ENCODE measurements around the gene PLCB4.
"Not testable (repeated sequence)": the region's sequence is repeated elsewhere in the genome, so short reads cannot be mapped to it uniquely, and the experiment has no call there.

The PLCB4 gene

GRCh38 chr20:9139106-9139833, 70.4 kb downstream of the PLCB4 start:
- H3K4me1 Mint-ChIP-seq = no peaks in the 10 kb centered on the region
- H3K36me3 Mint-ChIP-seq = no peaks in the 10 kb centered on the region
- no peak overlapping the region for H3K4me3 Mint-ChIP-seq
- peaks cover 22% of the 10 kb centered on the region for H3K9me3 Mint-ChIP-seq
- ATAC-seq = no peak
- no peak for DNase-seq (ENCODE audit: low spot score in 2 of 2)
- no peak overlapping the region for H3K27ac Mint-ChIP-seq

- no peak for DNase-seq (ENCODE audit: low spot score in 2 of 2)
- ATAC-seq = no peak
- no peak overlapping the region for H3K4me3 Mint-ChIP-seq
- H3K27ac Mint-ChIP-seq = no peak overlapping the region
- no peaks in the 10 kb centered on the region for H3K4me1 Mint-ChIP-seq
- no peaks in the 10 kb centered on the region for H3K36me3 Mint-ChIP-seq
- peaks cover 21% of the 10 kb centered on the region for H3K9me3 Mint-ChIP-seq
These were observed 71.4 kb downstream of the PLCB4 start for GRCh38 chr20:9140162-9140760.

DNA sequence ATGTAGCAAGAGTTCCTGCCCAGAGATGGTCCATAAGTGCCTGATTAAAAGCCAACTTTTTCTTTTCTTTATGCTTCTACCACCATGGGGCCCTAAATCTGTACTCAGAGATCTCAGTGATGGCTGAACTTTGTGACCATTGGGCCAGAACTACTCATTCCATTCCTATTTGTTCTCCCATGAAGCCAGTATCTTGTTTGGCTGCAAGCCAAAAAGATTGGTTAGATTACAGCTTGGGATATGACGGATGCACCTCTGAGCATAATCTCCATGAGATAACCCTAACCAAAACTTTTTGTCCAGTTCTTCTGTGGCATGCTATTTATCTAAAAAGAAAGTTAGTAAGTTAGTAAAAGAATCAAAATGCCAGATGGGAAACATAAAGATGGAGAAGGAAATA, 72.2 kb downstream of the PLCB4 start:
- DNase-seq (ENCODE audit: low spot score in 2 of 2) (no peak), ATAC-seq (no peak)
- Mint-ChIP-seq H3K4me1 (no peaks in the 10 kb centered on the region), H3K9me3 (peaks cover 21% of the 10 kb centered on the region), H3K36me3 (no peaks in the 10 kb centered on the region), H3K4me3 (no peak overlapping the region), H3K27ac (no peak overlapping the region)

DNA sequence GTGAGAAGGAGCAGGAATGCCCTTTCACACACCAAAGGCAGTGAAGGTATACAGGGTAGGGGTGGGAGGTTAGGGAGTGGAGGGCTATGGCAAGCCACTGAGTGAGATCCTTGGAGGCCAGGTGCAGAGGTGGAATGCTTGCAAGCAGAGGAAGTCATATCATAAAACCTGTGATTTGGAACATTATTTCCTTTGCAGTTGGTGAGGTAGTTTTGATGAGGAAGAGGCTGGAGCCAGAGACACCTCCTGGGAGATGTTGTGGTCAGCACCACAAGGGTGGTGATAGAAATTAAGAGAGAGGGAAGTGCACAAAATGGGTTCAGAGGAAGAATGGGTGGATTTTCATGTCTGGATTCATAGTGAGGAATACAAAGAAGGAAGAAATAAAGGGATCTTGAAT, 73.0 kb downstream of the PLCB4 start:
- peaks cover 24% of the 10 kb centered on the region for H3K9me3 Mint-ChIP-seq
- H3K4me3 Mint-ChIP-seq = no peak overlapping the region
- ATAC-seq (no peak), DNase-seq (ENCODE audit: low spot score in 2 of 2) (no peak)
- no peaks in the 10 kb centered on the region for H3K4me1 Mint-ChIP-seq
- no peak overlapping the region for H3K27ac Mint-ChIP-seq
- H3K36me3 Mint-ChIP-seq = no peaks in the 10 kb centered on the region

GRCh38 chr20:9142809-9143208, 73.9 kb downstream of the PLCB4 start:
- no peaks in the 10 kb centered on the region for H3K36me3 Mint-ChIP-seq
- H3K9me3 Mint-ChIP-seq = peaks cover 24% of the 10 kb centered on the region
- no peak overlapping the region for H3K27ac Mint-ChIP-seq
- no peak for DNase-seq (ENCODE audit: low spot score in 2 of 2)
- ATAC-seq = no peak
- no peaks in the 10 kb centered on the region for H3K4me1 Mint-ChIP-seq
- H3K4me3 Mint-ChIP-seq = no peak overlapping the region

GRCh38 chr20:9143926-9144325, 75.0 kb downstream of the PLCB4 start:
- no peak for ATAC-seq
- no peaks in the 10 kb centered on the region for H3K4me1 Mint-ChIP-seq
- H3K27ac Mint-ChIP-seq = no peak overlapping the region
- DNase-seq (ENCODE audit: low spot score in 2 of 2) = no peak
- H3K9me3 Mint-ChIP-seq = peaks cover 24% of the 10 kb centered on the region
- no peak overlapping the region for H3K4me3 Mint-ChIP-seq
- H3K36me3 Mint-ChIP-seq = no peaks in the 10 kb centered on the region

GRCh38 chr20:9144643-9145042, 75.8 kb downstream of the PLCB4 start:
- Mint-ChIP-seq H3K27ac (no peak overlapping the region), H3K36me3 (no peaks in the 10 kb centered on the region), H3K9me3 (peaks cover 24% of the 10 kb centered on the region), H3K4me3 (no peak overlapping the region), H3K4me1 (no peaks in the 10 kb centered on the region)
- DNase-seq (ENCODE audit: low spot score in 2 of 2) (no peak), ATAC-seq (no peak)

DNA sequence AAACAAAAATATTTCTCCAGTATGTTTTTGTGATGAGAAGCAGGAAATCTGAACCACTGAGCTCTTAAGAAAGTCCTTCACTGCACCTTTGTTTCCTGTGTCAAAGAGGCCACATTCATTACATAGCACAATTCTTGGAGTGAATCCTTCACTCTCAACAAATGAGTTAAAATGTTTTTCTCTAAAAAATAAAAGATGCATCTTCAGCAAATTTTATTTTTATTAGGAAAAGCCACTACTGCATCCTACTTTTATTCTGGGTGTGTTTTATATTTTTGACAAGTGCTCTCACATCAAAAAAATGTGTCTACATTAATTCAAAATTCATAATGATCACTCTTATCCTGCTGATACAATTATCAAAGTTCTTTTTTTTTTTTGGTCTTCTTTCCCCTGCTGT, 76.3 kb downstream of the PLCB4 start:
- peaks cover 21% of the 10 kb centered on the region for H3K9me3 Mint-ChIP-seq
- ATAC-seq = no peak

GRCh38 chr20:9146649-9147048, 77.8 kb downstream of the PLCB4 start:
- no peaks in the 10 kb centered on the region for H3K4me1 Mint-ChIP-seq
- H3K9me3 Mint-ChIP-seq = peaks cover 19% of the 10 kb centered on the region
- no peak overlapping the region for H3K27ac Mint-ChIP-seq
- no peak for ATAC-seq
- H3K36me3 Mint-ChIP-seq = no peaks in the 10 kb centered on the region
- H3K4me3 Mint-ChIP-seq = no peak overlapping the region
- no peak for DNase-seq (ENCODE audit: low spot score in 2 of 2)

More for the DNA sequence above, 76.3 kb downstream of the PLCB4 start:
- DNase-seq (ENCODE audit: low spot score in 2 of 2) = no peak
- Mint-ChIP-seq H3K27ac (no peak overlapping the region), H3K4me3 (no peak overlapping the region), H3K36me3 (no peaks in the 10 kb centered on the region), H3K4me1 (no peaks in the 10 kb centered on the region)

DNA sequence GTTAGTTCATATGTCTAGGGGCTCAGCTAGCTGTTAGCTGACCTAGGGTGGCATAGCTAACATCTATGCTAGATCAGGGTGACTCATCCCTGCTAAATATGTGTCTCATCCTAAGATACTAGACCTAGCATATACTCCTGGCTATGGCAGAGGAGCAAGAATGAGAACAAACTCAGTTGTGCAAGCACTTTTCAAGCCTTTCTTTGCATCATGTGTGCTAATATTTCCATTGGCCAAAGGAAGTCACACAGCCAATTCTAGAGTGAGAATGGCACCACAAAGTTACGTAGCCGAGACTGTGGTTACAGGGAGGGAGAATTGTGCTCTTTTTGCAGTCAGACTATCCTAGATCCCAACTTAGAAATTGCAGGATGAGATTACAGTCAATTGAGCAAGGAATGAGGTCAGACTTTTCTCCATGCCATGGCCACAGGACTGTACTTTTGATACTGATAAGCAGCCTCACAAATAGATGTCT, 78.7 kb downstream of the PLCB4 start:
- no peak for DNase-seq (ENCODE audit: low spot score in 2 of 2)

DNA sequence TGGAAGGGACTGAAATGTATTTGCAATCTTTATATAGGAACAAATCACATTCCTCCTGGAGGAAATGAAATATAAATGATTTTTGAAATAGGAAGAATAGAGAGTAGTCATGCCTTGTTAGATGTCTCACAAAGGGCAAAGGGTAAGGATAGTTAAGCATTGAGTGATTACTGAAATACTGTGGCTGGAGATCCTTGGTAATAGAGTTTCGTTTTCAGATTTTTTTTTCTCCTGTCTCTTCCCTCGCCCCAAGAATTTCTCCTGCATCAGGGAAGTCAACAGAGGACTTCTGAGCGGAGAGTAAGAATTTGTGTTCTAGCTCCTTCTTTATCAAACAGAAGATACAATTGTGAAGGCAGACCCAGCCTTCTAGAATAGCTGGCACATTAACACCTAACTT, 79.4 kb downstream of the PLCB4 start:
- ATAC-seq (no peak), DNase-seq (ENCODE audit: low spot score in 2 of 2) (no peak)
- peaks cover 11% of the 10 kb centered on the region for H3K9me3 Mint-ChIP-seq
- H3K4me1 Mint-ChIP-seq = no peaks in the 10 kb centered on the region
- no peaks in the 10 kb centered on the region for H3K36me3 Mint-ChIP-seq
- H3K4me3 Mint-ChIP-seq = no peak overlapping the region
- H3K27ac Mint-ChIP-seq = no peak overlapping the region

More for the DNA sequence above, 78.7 kb downstream of the PLCB4 start:
- Mint-ChIP-seq H3K9me3 (peaks cover 15% of the 10 kb centered on the region), H3K4me1 (no peaks in the 10 kb centered on the region), H3K36me3 (no peaks in the 10 kb centered on the region), H3K27ac (no peak overlapping the region), H3K4me3 (no peak overlapping the region)
- no peak for ATAC-seq

- DNase-seq (ENCODE audit: low spot score in 2 of 2) (no peak), ATAC-seq (no peak)
- H3K4me1 Mint-ChIP-seq = no peaks in the 10 kb centered on the region
- H3K27ac Mint-ChIP-seq = no peak overlapping the region
- H3K4me3 Mint-ChIP-seq = no peak overlapping the region
- H3K9me3 Mint-ChIP-seq = peaks cover 16% of the 10 kb centered on the region
- H3K36me3 Mint-ChIP-seq = no peaks in the 10 kb centered on the region
These were observed 80.2 kb downstream of the PLCB4 start for GRCh38 chr20:9149087-9149486.

GRCh38 chr20:9149796-9150195, 80.9 kb downstream of the PLCB4 start:
- no peaks in the 10 kb centered on the region for H3K36me3 Mint-ChIP-seq
- no peak overlapping the region for H3K4me3 Mint-ChIP-seq
- DNase-seq (ENCODE audit: low spot score in 2 of 2) (no peak), ATAC-seq (no peak)
- H3K27ac Mint-ChIP-seq = no peak overlapping the region
- peaks cover 16% of the 10 kb centered on the region for H3K9me3 Mint-ChIP-seq
- H3K4me1 Mint-ChIP-seq = no peaks in the 10 kb centered on the region

DNA sequence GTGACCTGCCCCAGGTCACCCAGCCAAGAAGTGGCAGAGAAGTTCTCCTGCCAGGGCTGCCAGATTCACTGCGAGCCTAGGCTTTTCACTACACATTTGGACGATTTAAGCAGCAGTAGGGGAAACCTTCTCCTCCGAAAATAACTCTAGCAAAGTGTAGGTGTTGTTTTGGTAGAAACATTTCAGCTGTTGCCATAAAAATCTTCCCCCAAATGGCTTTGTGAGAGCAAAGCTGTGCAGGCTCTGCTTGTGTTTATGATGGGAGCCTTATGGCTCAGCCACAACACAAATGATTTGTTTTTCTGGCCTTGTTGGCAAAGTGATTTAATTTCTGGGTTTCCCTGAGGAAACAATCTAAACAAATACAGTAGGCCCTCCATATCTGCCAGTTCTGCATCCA, 81.8 kb downstream of the PLCB4 start:
- H3K36me3 Mint-ChIP-seq = no peaks in the 10 kb centered on the region
- ATAC-seq (no peak), DNase-seq (ENCODE audit: low spot score in 2 of 2) (no peak)

DNA sequence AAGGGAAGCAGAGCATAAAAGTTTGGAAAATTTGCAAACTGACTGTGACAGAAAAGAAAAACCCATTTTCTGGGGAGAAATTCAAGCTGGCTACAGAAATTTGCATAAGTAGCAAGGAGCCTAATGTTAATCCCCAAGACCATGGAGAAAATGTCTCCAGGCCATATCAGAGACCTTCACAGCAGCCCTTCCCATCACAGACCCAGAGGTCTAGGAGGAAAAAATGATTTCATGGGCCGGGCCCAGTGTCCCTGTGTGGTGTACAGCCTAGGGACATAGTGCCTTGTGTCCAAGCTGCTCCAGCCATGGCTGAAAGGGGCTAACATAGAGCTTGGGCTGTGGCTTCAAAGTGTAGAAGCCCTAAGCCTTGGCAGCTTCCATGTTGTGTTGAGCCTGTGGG, 83.3 kb downstream of the PLCB4 start:
- not testable (repeated sequence) for DNase-seq (ENCODE audit: low spot score in 2 of 2); H3K4me3 Mint-ChIP-seq; H3K36me3 Mint-ChIP-seq; H3K27ac Mint-ChIP-seq; ATAC-seq; H3K4me1 Mint-ChIP-seq
- H3K9me3 Mint-ChIP-seq = peaks cover 23% of the 10 kb centered on the region

More for the DNA sequence above, 81.8 kb downstream of the PLCB4 start:
- H3K9me3 Mint-ChIP-seq = peaks cover 22% of the 10 kb centered on the region
- no peak overlapping the region for H3K27ac Mint-ChIP-seq
- no peaks in the 10 kb centered on the region for H3K4me1 Mint-ChIP-seq
- no peak overlapping the region for H3K4me3 Mint-ChIP-seq

- DNase-seq (ENCODE audit: low spot score in 2 of 2) (no peak), ATAC-seq (no peak)
- Mint-ChIP-seq H3K4me3 (no peak overlapping the region), H3K36me3 (no peaks in the 10 kb centered on the region), H3K27ac (no peak overlapping the region), H3K4me1 (no peaks in the 10 kb centered on the region), H3K9me3 (peaks cover 23% of the 10 kb centered on the region)
These were observed 85.7 kb downstream of the PLCB4 start for GRCh38 chr20:9154464-9155024.
